Osteoblast (primary cell): ENCODE measurements around the gene CLSTN2. TPM values are rescaled to one million over a fixed set of nuclear protein-coding genes. Genes with fewer than 3 reads are reported as not detected.

Experiments
- DNase-seq: peaks from one replicate; pipeline ENCODE4 v3.0.0; 2011; ENCODE audit warnings: low spot score, mixed read lengths; ENCODE audit not compliant: insufficient read length; ENCODE audit errors: missing footprints
- H2AFZ ChIP-seq: 2 replicates; pipeline ENCODE4 v1.6.0; 2011; ENCODE audit warnings: mild to moderate bottlenecking, low read length
- H3K27ac ChIP-seq: 2 replicates; pipeline ENCODE4 v1.5.1; 2011; ENCODE audit warnings: mild to moderate bottlenecking, low read depth, low read length, moderate library complexity
- H3K27me3 ChIP-seq: 2 replicates; pipeline ENCODE4 v1.6.0; 2012; ENCODE audit warnings: mild to moderate bottlenecking, control low read depth, inconsistent platforms, low read length, moderate library complexity; ENCODE audit not compliant: insufficient read depth
- H3K36me3 ChIP-seq: 2 replicates; pipeline ENCODE4 v1.5.1; 2011; ENCODE audit warnings: mild to moderate bottlenecking, low read length, control low read depth, moderate library complexity; ENCODE audit not compliant: insufficient read depth
- H3K4me1 ChIP-seq: 2 replicates; pipeline ENCODE4 v1.5.1; 2011; ENCODE audit warnings: mild to moderate bottlenecking, low read length, control low read depth, moderate library complexity; ENCODE audit not compliant: insufficient read depth
- H3K4me2 ChIP-seq: 2 replicates; pipeline ENCODE4 v1.6.0; 2011; ENCODE audit warnings: mild to moderate bottlenecking, low read length; ENCODE audit not compliant: insufficient read depth
- H3K4me3 ChIP-seq: fragments of 200-600 bp; sonication (generic); 3 replicates; pipeline ENCODE4 v1.5.1; 2012; ENCODE audit warnings: mild to moderate bottlenecking, low read length, inconsistent platforms; ENCODE audit not compliant: insufficient read depth
- H3K79me2 ChIP-seq: 2 replicates; pipeline ENCODE4 v1.6.0; 2012; ENCODE audit warnings: mild to moderate bottlenecking, low read length, control low read depth, inconsistent platforms; ENCODE audit not compliant: insufficient read depth
- H3K9me3 ChIP-seq: 2 replicates; pipeline ENCODE4 v1.5.1; 2011; ENCODE audit warnings: low read depth, low read length, control low read depth
- H4K20me1 ChIP-seq: 2 replicates; pipeline ENCODE4 v1.6.0; 2012; ENCODE audit warnings: mild to moderate bottlenecking, low read length, control low read depth; ENCODE audit not compliant: insufficient read depth
- total RNA-seq: library from RNA; depleted of rRNA; stranded (reverse); fragments of >200 nt; gene quantifications from 2 replicates; pipeline ENCODE4 v1.2.3, GENCODE V29; 2012
- TF ChIP-seq, protein P1 (sequence below): IDR thresholded peaks from 2 replicates; pipeline ENCODE4 v1.5.1; 2011; ENCODE audit warnings: mild to moderate bottlenecking, low read depth, low read length, moderate library complexity; ENCODE audit errors: extremely low read depth

CLSTN2 gene
- total RNA-seq, 1 donor = under 0.01 TPM

DNA sequence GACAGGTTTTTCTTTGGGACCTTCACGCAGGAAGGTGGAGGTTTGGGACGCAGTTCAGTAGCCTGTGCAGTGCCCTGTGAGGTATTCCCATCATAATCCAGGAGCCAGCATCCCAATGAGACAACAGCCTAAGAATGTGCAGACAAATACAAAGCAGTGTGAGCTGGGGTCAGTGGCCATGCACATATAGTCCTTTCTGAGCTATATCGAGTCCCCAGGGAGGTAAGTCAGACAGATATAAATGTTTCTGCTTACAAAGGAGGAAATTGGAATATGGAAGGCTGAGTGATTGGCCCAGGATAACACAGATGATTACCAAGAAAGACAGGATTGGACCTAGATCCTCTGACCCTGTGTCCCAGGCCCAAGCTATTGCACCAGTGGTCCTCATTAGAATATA lies 526.3 kb downstream of the CLSTN2 start:
- Histone ChIP-seq H2AFZ (no peak overlapping the region), H3K36me3 (no peaks in the 10 kb centered on the region), H3K4me1 (no peaks in the 10 kb centered on the region), H3K4me2 (no peak overlapping the region), H3K27me3 (peaks cover 3% of the 10 kb centered on the region), H3K79me2 (no peaks in the 10 kb centered on the region), H4K20me1 (no peaks in the 10 kb centered on the region), H3K27ac (no peak overlapping the region), H3K9me3 (no peaks in the 10 kb centered on the region), H3K4me3 (no peak overlapping the region)
- TF ChIP-seq, protein P1, sequence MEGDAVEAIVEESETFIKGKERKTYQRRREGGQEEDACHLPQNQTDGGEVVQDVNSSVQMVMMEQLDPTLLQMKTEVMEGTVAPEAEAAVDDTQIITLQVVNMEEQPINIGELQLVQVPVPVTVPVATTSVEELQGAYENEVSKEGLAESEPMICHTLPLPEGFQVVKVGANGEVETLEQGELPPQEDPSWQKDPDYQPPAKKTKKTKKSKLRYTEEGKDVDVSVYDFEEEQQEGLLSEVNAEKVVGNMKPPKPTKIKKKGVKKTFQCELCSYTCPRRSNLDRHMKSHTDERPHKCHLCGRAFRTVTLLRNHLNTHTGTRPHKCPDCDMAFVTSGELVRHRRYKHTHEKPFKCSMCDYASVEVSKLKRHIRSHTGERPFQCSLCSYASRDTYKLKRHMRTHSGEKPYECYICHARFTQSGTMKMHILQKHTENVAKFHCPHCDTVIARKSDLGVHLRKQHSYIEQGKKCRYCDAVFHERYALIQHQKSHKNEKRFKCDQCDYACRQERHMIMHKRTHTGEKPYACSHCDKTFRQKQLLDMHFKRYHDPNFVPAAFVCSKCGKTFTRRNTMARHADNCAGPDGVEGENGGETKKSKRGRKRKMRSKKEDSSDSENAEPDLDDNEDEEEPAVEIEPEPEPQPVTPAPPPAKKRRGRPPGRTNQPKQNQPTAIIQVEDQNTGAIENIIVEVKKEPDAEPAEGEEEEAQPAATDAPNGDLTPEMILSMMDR = no peak
- no peak for DNase-seq

DNA sequence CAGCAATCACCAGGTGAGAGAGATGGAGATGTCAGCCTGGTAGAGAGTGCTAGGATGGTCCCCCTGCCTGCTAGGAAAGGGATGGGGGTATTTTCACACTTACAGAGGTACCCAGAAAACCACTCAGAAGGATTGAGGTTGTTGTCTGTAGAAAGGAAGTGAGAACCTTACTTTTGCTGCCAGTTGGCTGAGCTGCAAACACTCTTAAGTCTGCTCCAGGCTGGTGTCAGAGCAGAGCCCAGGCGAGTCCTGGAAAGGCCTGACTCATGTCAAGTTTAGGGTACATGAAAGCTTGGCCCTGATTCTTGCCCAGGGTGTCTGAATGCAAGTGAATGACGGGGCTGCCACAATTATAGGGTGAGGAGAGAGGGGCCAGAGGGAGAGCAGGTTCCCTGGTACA lies 528.4 kb downstream of the CLSTN2 start:
- Histone ChIP-seq H3K27me3 (peaks cover 3% of the 10 kb centered on the region), H3K27ac (no peak overlapping the region), H3K4me2 (no peak overlapping the region), H4K20me1 (no peaks in the 10 kb centered on the region), H3K9me3 (no peaks in the 10 kb centered on the region), H3K4me1 (peaks cover 11% of the 10 kb centered on the region), H3K36me3 (no peaks in the 10 kb centered on the region), H3K4me3 (no peak overlapping the region), H3K79me2 (no peaks in the 10 kb centered on the region), H2AFZ (no peak overlapping the region)
- no peak for DNase-seq
- TF ChIP-seq, protein P1 = no peak

DNA sequence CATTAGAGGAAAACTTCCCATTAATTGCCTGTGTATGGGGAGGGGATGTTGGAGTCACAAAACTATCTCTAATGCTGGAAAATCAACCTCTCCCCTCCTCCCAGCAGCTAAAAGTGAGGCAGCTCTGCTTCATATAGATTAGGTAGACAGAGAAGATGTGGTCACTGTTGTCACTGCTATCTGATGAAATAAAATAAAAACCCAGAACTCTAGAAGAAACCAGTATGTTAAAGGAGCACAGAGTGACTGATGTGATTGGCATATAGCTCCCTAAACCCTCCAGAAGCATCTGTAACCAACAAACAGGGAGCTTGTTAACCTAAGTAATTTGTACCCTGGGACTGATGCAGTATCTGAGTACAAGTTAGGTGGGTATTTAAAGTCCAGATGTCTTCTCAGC lies 531.0 kb downstream of the CLSTN2 start:
- TF ChIP-seq, protein P1 = no peak
- Histone ChIP-seq H3K9me3 (no peaks in the 10 kb centered on the region), H3K79me2 (no peaks in the 10 kb centered on the region)

DNA sequence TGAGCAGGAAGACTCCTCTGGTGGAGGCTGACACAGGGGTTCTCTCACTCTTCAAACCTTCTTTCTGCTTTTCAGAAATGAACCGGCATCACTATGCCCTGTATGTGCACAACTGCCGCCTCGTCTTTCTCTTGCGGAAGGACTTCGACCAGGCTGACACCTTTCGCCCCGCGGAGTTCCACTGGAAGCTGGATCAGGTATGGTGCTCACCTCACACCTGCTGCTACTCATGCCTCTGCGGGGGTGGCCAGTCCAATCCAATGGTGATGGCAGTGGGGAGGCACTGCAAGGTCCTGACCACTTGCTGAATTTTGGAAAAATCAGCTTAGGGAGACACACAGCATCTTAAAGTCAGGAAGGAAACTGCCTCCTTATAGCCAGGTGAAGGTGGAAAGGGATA lies 531.5 kb downstream of the CLSTN2 start:
- DNase-seq = no peak
- Histone ChIP-seq H3K4me2 (no peak overlapping the region), H3K4me3 (no peak overlapping the region), H4K20me1 (no peaks in the 10 kb centered on the region), H3K36me3 (no peaks in the 10 kb centered on the region), H3K27me3 (peaks cover 3% of the 10 kb centered on the region), H3K27ac (no peak overlapping the region), H3K79me2 (no peaks in the 10 kb centered on the region), H3K4me1 (peaks cover 26% of the 10 kb centered on the region), H2AFZ (no peak overlapping the region), H3K9me3 (no peaks in the 10 kb centered on the region)
- TF ChIP-seq, protein P1 = no peak

More for the DNA sequence above, 531.0 kb downstream of the CLSTN2 start:
- Histone ChIP-seq H2AFZ (no peak overlapping the region), H3K4me1 (peaks cover 21% of the 10 kb centered on the region), H3K4me3 (no peak overlapping the region), H3K27me3 (peaks cover 3% of the 10 kb centered on the region), H4K20me1 (no peaks in the 10 kb centered on the region), H3K36me3 (no peaks in the 10 kb centered on the region), H3K4me2 (no peak overlapping the region), H3K27ac (no peak overlapping the region)
- no peak for DNase-seq
